HEK293 (cell line): ENCODE results near the gene DNAJC17.

ENCODE experiments used
- MZF1 ChIP-seq: fragments of 450-650 bp; formaldehyde crosslinking; IDR thresholded peaks from 2 replicates; pipeline ENCODE4 v1.5.1; 2017; ENCODE audit warnings: missing biosample characterization, missing genetic modification characterization, borderline replicate concordance
- SP2 ChIP-seq: fragments of 450-650 bp; formaldehyde crosslinking; IDR thresholded peaks from 2 replicates; pipeline ENCODE4 v1.5.1; 2016; ENCODE audit warnings: missing biosample characterization, missing genetic modification characterization
- ZNF214 ChIP-seq: fragments of 450-650 bp; formaldehyde crosslinking; IDR thresholded peaks from 2 replicates; pipeline ENCODE4 v1.5.1; 2017; ENCODE audit warnings: missing biosample characterization, mild to moderate bottlenecking, missing genetic modification characterization, borderline replicate concordance
- ZNF311 ChIP-seq: fragments of 450-650 bp; formaldehyde crosslinking; IDR thresholded peaks from 2 replicates; pipeline ENCODE4 v1.5.1; 2017; ENCODE audit warnings: missing biosample characterization, missing genetic modification characterization, borderline replicate concordance
- ZNF391 ChIP-seq: fragments of 450-650 bp; formaldehyde crosslinking; IDR thresholded peaks from 2 replicates; pipeline ENCODE4 v1.5.1; 2016; ENCODE audit warnings: low read depth, missing biosample characterization, missing genetic modification characterization, borderline replicate concordance
- ZNF639 ChIP-seq: fragments of 450-650 bp; formaldehyde crosslinking; IDR thresholded peaks from 2 replicates; pipeline ENCODE4 v1.5.1; 2016; ENCODE audit warnings: missing biosample characterization, missing genetic modification characterization
- ZNF791 ChIP-seq: fragments of 450-650 bp; formaldehyde crosslinking; IDR thresholded peaks from 2 replicates; pipeline ENCODE4 v1.5.1; 2016; ENCODE audit warnings: missing biosample characterization, missing genetic modification characterization
- ZSCAN16 ChIP-seq: fragments of 450-650 bp; formaldehyde crosslinking; IDR thresholded peaks from 2 replicates; pipeline ENCODE4 v1.5.1; 2016; ENCODE audit warnings: missing biosample characterization, missing genetic modification characterization
- TF ChIP-seq, protein P1 (sequence below): fragments of 450-650 bp; formaldehyde crosslinking; IDR thresholded peaks from 2 replicates; pipeline ENCODE4 v1.5.1; 2016; ENCODE audit warnings: missing biosample characterization, missing genetic modification characterization
- TF ChIP-seq, protein P2 (sequence below): IDR thresholded peaks from 2 replicates; pipeline ENCODE4 v1.6.1; 2011; ENCODE audit warnings: mild to moderate bottlenecking, low read depth, low read length, borderline replicate concordance
- TF ChIP-seq, protein P3 (sequence below): fragments of 450-650 bp; formaldehyde crosslinking; IDR thresholded peaks from 2 replicates; pipeline ENCODE4 v1.5.1; 2016; ENCODE audit warnings: missing biosample characterization, missing genetic modification characterization, low read depth
- TF ChIP-seq, protein P4 (sequence below): fragments of 450-650 bp; formaldehyde crosslinking; IDR thresholded peaks from 2 replicates; pipeline ENCODE4 v1.5.1; 2016; ENCODE audit warnings: missing biosample characterization, missing genetic modification characterization
- TF ChIP-seq, protein P5 (sequence below): fragments of 450-650 bp; formaldehyde crosslinking; IDR thresholded peaks from 2 replicates; pipeline ENCODE4 v1.5.1; 2016; ENCODE audit warnings: missing biosample characterization, missing genetic modification characterization, low read depth

DNA sequence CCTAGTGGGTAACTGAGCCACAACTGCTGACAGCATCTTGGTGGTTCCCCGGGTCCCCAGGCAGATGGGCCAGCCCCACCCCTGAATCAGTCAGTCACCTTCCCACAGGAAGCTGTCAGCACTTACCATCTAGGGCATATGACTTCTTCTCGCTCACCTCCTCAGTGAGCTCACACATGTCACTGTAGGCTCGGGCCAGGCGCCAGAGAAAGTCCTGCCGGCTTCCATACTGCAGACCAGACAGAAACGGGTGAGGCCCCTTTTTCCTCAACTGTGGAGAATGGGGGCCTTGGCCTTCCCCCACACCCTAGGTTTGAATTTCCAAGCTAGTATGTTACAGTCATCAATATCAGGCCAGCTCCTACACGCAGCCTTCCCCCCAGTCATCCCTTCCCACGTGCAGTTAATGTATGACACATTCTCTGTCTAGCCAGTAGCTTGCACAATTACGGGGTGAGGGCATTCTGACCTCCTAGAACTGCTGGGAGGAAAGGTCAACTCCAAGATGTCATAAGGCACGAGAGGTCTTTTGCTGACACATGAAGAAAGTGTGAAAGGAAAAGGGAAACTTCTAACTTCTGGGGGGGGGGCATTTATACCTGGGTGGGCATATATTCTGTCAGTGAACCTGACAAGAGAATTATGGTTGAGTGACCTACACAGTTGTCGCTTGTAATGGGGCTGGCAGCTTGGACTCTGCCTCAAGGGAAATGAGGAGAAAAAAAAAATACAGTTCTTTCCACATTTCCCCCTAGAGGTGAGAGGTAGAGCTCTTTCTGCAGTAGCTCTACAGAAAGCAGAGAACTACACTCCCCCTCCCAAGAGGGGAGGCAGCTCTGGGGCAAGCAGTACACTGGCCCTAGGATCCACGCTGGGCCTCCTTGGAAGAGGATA lies 63.1 kb downstream of the DNAJC17 start:
- TF ChIP-seq, protein P1, sequence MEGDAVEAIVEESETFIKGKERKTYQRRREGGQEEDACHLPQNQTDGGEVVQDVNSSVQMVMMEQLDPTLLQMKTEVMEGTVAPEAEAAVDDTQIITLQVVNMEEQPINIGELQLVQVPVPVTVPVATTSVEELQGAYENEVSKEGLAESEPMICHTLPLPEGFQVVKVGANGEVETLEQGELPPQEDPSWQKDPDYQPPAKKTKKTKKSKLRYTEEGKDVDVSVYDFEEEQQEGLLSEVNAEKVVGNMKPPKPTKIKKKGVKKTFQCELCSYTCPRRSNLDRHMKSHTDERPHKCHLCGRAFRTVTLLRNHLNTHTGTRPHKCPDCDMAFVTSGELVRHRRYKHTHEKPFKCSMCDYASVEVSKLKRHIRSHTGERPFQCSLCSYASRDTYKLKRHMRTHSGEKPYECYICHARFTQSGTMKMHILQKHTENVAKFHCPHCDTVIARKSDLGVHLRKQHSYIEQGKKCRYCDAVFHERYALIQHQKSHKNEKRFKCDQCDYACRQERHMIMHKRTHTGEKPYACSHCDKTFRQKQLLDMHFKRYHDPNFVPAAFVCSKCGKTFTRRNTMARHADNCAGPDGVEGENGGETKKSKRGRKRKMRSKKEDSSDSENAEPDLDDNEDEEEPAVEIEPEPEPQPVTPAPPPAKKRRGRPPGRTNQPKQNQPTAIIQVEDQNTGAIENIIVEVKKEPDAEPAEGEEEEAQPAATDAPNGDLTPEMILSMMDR (tag by site-specific recombination): no peak
- TF ChIP-seq ZNF311 (tag by site-specific recombination): no peak
- no peak for TF ChIP-seq ZNF639 (tag by site-specific recombination)
- TF ChIP-seq, protein P2, sequence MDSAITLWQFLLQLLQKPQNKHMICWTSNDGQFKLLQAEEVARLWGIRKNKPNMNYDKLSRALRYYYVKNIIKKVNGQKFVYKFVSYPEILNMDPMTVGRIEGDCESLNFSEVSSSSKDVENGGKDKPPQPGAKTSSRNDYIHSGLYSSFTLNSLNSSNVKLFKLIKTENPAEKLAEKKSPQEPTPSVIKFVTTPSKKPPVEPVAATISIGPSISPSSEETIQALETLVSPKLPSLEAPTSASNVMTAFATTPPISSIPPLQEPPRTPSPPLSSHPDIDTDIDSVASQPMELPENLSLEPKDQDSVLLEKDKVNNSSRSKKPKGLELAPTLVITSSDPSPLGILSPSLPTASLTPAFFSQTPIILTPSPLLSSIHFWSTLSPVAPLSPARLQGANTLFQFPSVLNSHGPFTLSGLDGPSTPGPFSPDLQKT: no peak
- no peak for TF ChIP-seq SP2
- TF ChIP-seq ZSCAN16: no peak
- TF ChIP-seq, protein P3, sequence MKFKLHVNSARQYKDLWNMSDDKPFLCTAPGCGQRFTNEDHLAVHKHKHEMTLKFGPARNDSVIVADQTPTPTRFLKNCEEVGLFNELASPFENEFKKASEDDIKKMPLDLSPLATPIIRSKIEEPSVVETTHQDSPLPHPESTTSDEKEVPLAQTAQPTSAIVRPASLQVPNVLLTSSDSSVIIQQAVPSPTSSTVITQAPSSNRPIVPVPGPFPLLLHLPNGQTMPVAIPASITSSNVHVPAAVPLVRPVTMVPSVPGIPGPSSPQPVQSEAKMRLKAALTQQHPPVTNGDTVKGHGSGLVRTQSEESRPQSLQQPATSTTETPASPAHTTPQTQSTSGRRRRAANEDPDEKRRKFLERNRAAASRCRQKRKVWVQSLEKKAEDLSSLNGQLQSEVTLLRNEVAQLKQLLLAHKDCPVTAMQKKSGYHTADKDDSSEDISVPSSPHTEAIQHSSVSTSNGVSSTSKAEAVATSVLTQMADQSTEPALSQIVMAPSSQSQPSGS (tag by site-specific recombination): no peak
- TF ChIP-seq, protein P4, sequence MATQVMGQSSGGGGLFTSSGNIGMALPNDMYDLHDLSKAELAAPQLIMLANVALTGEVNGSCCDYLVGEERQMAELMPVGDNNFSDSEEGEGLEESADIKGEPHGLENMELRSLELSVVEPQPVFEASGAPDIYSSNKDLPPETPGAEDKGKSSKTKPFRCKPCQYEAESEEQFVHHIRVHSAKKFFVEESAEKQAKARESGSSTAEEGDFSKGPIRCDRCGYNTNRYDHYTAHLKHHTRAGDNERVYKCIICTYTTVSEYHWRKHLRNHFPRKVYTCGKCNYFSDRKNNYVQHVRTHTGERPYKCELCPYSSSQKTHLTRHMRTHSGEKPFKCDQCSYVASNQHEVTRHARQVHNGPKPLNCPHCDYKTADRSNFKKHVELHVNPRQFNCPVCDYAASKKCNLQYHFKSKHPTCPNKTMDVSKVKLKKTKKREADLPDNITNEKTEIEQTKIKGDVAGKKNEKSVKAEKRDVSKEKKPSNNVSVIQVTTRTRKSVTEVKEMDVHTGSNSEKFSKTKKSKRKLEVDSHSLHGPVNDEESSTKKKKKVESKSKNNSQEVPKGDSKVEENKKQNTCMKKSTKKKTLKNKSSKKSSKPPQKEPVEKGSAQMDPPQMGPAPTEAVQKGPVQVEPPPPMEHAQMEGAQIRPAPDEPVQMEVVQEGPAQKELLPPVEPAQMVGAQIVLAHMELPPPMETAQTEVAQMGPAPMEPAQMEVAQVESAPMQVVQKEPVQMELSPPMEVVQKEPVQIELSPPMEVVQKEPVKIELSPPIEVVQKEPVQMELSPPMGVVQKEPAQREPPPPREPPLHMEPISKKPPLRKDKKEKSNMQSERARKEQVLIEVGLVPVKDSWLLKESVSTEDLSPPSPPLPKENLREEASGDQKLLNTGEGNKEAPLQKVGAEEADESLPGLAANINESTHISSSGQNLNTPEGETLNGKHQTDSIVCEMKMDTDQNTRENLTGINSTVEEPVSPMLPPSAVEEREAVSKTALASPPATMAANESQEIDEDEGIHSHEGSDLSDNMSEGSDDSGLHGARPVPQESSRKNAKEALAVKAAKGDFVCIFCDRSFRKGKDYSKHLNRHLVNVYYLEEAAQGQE (tag by site-specific recombination): no peak
- TF ChIP-seq ZNF791 (tag by site-specific recombination): no peak
- TF ChIP-seq, protein P5, sequence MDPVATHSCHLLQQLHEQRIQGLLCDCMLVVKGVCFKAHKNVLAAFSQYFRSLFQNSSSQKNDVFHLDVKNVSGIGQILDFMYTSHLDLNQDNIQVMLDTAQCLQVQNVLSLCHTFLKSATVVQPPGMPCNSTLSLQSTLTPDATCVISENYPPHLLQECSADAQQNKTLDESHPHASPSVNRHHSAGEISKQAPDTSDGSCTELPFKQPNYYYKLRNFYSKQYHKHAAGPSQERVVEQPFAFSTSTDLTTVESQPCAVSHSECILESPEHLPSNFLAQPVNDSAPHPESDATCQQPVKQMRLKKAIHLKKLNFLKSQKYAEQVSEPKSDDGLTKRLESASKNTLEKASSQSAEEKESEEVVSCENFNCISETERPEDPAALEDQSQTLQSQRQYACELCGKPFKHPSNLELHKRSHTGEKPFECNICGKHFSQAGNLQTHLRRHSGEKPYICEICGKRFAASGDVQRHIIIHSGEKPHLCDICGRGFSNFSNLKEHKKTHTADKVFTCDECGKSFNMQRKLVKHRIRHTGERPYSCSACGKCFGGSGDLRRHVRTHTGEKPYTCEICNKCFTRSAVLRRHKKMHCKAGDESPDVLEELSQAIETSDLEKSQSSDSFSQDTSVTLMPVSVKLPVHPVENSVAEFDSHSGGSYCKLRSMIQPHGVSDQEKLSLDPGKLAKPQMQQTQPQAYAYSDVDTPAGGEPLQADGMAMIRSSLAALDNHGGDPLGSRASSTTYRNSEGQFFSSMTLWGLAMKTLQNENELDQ (tag by site-specific recombination): no peak
- no peak for TF ChIP-seq ZNF214 (tag by site-specific recombination)
- TF ChIP-seq MZF1 (tag by site-specific recombination): no peak
- TF ChIP-seq ZNF391 (tag by site-specific recombination): no peak
